Stromal cell of bone marrow (primary cell): ENCODE measurements around the gene TGM3.
"Not testable (repeated sequence)": the region's sequence is repeated elsewhere in the genome, so short reads cannot be mapped to it uniquely, and the experiment has no call there.

ENCODE experiments used
- DNase-seq: peaks from one replicate; pipeline ENCODE4 v3.0.0-alpha.2; 2012; ENCODE audit warnings: low read depth

The TGM3 gene, protein sequence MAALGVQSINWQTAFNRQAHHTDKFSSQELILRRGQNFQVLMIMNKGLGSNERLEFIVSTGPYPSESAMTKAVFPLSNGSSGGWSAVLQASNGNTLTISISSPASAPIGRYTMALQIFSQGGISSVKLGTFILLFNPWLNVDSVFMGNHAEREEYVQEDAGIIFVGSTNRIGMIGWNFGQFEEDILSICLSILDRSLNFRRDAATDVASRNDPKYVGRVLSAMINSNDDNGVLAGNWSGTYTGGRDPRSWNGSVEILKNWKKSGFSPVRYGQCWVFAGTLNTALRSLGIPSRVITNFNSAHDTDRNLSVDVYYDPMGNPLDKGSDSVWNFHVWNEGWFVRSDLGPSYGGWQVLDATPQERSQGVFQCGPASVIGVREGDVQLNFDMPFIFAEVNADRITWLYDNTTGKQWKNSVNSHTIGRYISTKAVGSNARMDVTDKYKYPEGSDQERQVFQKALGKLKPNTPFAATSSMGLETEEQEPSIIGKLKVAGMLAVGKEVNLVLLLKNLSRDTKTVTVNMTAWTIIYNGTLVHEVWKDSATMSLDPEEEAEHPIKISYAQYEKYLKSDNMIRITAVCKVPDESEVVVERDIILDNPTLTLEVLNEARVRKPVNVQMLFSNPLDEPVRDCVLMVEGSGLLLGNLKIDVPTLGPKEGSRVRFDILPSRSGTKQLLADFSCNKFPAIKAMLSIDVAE

GRCh38 chr20:2295886-2296515 is at the start of gene TGM3:
TGM3 (plus strand) TSS chr20:2296001; CDS start chr20:2296064, 63 bp downstream.
- DNase-seq, result no peak

DNA sequence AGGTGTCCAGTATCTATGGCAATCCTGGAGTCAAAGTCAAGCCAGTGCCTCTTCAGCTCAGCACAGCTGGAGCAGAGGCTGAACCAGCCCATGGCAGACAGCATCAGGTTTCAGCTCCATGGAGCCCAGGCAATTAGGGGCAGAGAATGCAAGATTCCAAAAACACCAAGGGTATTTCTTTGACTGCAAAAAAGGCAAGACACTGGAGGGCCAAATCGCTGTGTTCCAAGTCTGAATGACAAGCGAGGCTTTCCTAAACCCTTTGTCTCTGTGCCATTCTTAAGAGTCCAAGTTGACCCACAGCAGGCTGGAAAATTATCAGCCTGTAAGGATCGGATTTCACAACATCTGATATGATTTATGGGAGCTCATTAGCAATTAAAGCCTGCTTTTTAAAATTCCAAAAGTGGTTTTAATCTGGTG is 49.7 kb upstream of the TGM3 start:
- no peak for DNase-seq

GRCh38 chr20:2248837-2249236 is 47.0 kb upstream of the TGM3 start:
- no peak for DNase-seq

- DNase-seq, result no peak
Observed at GRCh38 chr20:2249935-2250334, 45.9 kb upstream of the TGM3 start.

DNA sequence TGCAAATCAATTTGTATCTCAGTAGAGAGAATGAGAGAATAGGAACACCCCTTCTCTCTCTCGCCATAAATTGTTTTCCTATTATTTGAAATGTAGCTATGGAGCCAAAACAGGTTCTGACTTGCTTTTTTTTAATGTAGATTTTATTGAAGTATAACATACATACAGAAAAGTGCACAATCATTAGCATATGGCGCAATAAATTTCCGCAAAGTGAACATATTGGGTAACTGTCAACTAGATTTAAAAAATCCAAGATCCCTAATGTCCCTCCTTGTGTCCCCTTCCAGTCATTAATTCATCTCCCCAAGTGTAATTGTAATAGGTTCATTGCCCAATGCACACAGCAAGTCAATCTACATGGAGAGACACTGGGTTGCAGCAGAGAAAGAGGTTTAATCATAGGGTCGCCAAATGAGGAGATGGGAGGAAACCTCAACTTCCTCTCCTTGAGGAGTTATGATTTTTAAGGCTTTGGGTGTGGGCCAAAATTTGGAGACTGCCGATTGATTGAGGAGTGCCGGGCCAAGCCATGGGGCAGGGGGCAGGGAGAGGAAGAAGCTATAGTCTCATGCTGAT is 43.3 kb upstream of the TGM3 start:
- no peak for DNase-seq

DNA sequence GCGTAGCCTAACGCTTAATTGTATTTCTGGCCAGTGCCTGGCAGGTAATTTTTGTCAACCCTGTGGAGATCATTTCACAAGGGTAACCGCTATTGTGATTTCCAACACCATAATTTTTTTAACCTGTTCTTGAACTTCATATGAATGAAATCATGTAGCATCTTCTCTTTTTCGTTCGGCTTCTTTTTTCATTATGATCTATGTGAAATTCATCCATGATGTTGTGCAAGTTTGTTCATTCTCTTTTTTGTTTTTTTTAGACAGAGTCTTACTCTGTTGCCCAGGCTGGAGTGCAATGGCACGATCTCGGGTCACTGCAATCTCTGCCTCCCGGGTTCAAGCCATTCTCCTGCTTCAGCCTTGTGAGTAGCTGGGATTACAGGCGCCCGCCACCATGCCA is 42.5 kb upstream of the TGM3 start:
- no peak for DNase-seq

- no peak for DNase-seq
Observed at GRCh38 chr20:2254333-2254732, 41.5 kb upstream of the TGM3 start.

DNA sequence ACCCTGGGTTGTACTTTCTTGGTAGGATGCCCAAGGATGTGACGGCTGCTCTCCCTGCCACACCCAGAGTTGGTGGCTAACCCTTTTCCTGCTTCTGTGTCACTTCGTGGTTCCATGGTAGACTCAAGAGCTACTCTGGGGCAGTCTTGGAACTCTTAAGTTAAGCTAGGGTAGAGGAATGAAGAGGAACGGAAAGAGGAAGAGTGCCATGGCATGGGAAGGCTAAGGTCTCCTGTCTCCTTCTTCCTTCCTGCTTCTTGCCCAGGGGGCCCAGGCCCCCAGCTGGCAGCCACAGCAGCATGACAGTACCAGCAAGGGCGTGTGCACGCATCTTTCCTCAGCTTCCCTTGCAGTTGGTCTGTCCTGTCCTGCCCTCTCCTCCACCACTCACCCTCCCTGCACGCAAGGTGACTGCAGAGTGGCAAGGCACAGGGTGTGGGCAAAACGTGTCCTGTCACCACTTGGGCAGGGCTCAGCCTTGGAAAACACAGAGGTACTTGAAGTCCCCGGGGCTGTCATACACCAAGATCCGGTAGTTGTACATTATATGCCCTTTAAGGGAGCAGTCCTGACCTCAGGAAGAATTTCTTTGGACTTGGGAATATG is 39.8 kb upstream of the TGM3 start:
- DNase-seq, result no peak

GRCh38 chr20:2259731-2260130 is 36.1 kb upstream of the TGM3 start:
- DNase-seq, result no peak

- DNase-seq, result no peak
Observed at GRCh38 chr20:2260250-2260649, 35.6 kb upstream of the TGM3 start.

DNA sequence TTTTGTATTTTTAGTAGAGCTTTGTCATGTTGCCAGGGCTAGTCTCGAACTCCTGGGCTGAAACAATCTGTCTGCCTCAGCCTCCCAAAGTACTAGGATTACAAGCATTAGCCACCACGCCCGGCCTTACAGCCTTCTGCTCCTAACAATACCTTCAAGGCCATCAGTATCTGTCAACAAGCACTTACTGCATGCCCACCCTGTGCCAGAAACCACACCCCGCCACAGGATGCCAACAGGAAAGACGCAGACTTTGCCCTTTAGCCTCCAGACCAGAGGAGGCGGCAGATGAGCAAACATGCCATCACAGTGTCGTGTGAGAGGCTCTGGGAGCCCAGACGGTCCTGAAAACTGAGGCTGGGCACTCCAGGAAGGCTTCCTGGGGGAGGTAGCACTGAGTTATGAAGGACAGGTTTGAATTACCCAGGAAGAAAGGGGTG is 34.7 kb upstream of the TGM3 start:
- no peak for DNase-seq

GRCh38 chr20:2261629-2262028 is 34.2 kb upstream of the TGM3 start:
- DNase-seq, result no peak

DNA sequence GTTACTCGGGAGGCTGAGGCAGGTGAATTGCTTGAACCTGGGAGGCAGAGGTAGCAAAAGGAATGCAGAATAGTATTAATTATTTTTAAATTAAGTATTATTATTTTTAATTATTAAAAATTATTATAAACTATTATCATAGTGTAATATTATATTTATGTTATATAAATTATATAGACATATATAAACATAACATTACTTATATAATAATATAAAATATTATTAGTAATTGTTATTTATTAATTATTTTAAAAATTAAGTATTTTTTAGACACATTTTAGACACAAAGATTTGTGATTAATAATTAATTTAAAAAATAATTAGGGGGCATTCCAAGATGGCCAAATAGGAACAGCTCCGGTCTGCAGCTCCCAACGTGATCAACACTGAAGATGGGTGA is 31.7 kb upstream of the TGM3 start:
- no peak for DNase-seq

- not testable (repeated sequence) for DNase-seq
Observed at GRCh38 chr20:2264621-2265374, 31.0 kb upstream of the TGM3 start.

DNA sequence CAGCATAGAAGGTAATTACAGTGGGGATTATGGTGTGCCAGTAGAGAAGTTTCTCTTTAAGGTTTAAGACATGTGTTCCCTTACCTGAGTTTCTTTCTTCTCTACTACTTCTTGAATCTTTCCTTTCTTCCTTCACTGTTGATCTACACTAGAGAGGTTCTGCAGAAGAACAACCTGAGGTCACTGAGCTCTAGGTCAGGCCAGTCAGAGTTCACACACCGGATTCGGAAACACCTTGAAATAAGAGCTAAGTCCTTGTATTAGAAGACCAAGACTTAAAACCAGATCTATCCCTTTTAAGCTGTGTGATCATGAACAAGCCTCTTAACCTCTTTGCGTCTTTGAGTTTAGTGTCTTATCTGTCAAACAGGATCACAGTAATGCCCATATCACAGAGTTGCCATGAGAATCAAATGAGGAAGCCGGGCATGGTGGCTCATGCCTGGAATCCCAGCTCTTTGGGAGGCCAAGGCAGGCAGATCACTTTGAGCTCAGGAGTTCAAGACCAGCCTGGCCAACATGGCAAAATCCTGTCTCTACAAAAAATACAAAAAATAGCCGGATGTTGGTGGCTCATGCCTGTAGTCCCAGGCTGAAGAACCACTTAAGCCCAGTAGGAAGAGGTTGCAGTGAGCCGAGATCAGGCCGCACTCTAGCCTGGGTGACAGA is 22.0 kb upstream of the TGM3 start:
- no peak for DNase-seq

GRCh38 chr20:2276015-2276414 is 19.8 kb upstream of the TGM3 start:
- no peak for DNase-seq

DNA sequence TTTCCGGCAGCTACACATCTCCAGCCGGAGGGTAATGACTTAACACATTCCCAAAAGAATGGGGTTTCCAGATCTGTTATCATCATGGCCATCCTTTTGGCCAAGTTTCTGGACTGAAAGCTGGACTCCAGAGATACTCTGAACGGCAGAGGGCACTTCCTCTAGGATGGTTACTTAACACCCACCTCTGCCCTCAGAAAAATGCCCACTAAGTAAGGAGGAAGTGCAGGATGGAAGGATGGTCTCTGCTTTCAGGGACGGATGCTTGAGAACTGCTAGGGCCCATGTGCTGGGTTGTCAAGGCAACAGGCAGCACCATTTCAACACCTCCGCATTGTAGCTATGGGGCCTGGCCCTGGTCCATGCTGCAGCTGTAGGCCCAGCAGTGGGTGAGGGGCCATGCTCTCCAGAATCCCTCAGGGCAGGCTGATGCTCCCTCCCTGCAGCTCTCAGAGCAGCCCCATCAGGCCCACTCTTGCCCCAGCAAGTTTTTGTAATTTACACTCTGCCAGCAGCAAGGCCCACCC is 16.5 kb upstream of the TGM3 start:
- no peak for DNase-seq

GRCh38 chr20:2280082-2280481 is 15.7 kb upstream of the TGM3 start:
- DNase-seq, result no peak

DNA sequence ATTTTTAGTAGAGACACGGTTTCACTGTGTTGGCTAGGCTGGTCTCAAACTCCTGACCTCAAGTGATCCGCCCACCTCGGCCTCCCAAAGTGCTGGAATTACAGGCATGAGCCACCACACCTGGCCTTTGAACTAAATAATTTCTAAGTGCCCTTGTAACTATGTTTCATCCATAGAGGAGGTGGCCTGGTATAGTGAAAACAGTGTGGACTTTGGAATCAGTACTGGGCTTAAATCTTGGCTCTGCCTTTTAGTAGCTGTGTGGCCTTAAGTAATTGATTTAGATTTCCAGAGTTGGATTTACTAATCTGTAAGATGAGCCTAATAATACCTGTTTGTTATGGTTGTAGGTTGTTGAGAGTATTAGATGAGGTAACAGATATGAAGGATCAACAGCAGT is 14.2 kb upstream of the TGM3 start:
- DNase-seq, result no peak

DNA sequence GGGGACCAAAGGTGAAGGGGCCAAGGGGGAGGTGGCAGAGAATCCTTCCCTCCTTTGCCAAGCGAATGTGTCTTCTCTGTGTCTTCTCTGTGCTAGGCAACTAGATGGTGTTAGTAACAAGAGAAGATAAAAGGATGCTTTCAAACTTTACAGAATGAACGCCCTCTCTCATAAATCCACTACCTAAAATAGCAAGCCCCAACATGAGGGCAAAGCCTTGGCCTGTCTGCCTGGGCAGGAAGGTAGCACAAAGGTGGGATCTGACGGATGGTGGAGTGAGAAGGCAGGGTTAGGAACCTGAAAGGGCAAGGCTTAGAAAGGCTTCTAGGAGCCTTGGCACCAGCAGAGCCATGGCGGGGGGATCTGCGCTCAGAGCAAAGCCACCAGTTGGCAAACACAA is 13.6 kb upstream of the TGM3 start:
- no peak for DNase-seq
